ENCODE measurements around the gene PHLDB1.

DNA sequence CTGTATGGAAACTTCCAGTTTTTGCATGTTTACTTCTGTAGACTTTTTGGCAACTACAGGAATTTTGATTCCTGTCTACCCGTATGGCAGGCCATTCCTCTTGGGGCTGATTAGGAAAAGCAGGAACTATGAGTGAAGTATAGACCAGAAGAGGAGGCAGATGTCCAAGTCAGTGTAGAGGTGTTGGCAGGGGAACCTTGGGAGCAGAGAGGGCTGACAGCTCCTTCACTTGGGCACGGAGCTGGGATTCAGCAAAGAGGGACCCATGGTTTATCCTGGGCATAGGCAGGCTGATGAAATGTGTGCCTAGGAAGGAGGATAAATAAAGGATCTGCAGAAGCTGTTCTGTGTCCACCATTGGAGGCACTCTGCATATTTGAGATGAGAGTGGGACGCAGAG lies 39.0 kb downstream of the PHLDB1 start:
- TF ChIP-seq, protein P1, sequence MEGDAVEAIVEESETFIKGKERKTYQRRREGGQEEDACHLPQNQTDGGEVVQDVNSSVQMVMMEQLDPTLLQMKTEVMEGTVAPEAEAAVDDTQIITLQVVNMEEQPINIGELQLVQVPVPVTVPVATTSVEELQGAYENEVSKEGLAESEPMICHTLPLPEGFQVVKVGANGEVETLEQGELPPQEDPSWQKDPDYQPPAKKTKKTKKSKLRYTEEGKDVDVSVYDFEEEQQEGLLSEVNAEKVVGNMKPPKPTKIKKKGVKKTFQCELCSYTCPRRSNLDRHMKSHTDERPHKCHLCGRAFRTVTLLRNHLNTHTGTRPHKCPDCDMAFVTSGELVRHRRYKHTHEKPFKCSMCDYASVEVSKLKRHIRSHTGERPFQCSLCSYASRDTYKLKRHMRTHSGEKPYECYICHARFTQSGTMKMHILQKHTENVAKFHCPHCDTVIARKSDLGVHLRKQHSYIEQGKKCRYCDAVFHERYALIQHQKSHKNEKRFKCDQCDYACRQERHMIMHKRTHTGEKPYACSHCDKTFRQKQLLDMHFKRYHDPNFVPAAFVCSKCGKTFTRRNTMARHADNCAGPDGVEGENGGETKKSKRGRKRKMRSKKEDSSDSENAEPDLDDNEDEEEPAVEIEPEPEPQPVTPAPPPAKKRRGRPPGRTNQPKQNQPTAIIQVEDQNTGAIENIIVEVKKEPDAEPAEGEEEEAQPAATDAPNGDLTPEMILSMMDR (IDR thresholded peaks at IDR 0.05; ENCODE audit: borderline replicate concordance, extremely low read depth, low read length, poor library complexity, severe bottlenecking), result no peak
- no peak for TF ChIP-seq EZH2 (IDR thresholded peaks at IDR 0.05; ENCODE audit: borderline replicate concordance, low read depth, low read length, severe bottlenecking)

Measured in DND-41 (cell line).